H9 (cell line): ENCODE results near the gene GTPBP4. TPM values are rescaled to one million over a fixed set of nuclear protein-coding genes. Genes with fewer than 3 reads are reported as not detected.

Experiments used
- DNase-seq: peaks from one replicate; pipeline ENCODE4 v3.0.0-alpha.2; 2017
- H2AFZ ChIP-seq: one replicate; pipeline ENCODE4 v1.6.1; 2013; ENCODE audit warnings: mild to moderate bottlenecking, low read length, control low read depth, moderate library complexity
- H2AK5ac ChIP-seq: 2 replicates; pipeline ENCODE4 v1.6.1; 2013; ENCODE audit warnings: low read length, control low read depth, mixed read lengths; ENCODE audit not compliant: insufficient read length
- H2BK120ac ChIP-seq: one replicate; pipeline ENCODE4 v1.6.1; 2013; ENCODE audit warnings: low read depth, mild to moderate bottlenecking, low read length, control low read depth, inconsistent platforms; ENCODE audit not compliant: poor library complexity, severe bottlenecking
- H2BK12ac ChIP-seq: 2 replicates; pipeline ENCODE4 v1.6.1; 2013; ENCODE audit warnings: low read length, control low read depth, mixed read lengths, low read depth; ENCODE audit not compliant: insufficient read length
- H2BK15ac ChIP-seq: 2 replicates; pipeline ENCODE4 v1.6.1; 2013; ENCODE audit warnings: low read depth, low read length, control low read depth
- H2BK20ac ChIP-seq: one replicate; pipeline ENCODE4 v1.6.1; 2013; ENCODE audit warnings: low read depth, mild to moderate bottlenecking, low read length, control low read depth, inconsistent platforms; ENCODE audit not compliant: poor library complexity, severe bottlenecking
- H2BK5ac ChIP-seq: 2 replicates; pipeline ENCODE4 v1.6.1; 2013; ENCODE audit warnings: low read length, control low read depth, mixed read lengths; ENCODE audit not compliant: insufficient read length
- H3K14ac ChIP-seq: 2 replicates; pipeline ENCODE4 v1.6.1; 2013; ENCODE audit warnings: low read length, control low read depth; ENCODE audit not compliant: insufficient read depth
- H3K18ac ChIP-seq: 2 replicates; pipeline ENCODE4 v1.6.1; 2013; ENCODE audit warnings: low read depth, mild to moderate bottlenecking, mixed read lengths, low read length, control low read depth; ENCODE audit not compliant: insufficient read length
- H3K23ac ChIP-seq: 2 replicates; pipeline ENCODE4 v1.6.1; 2013; ENCODE audit warnings: low read length, control low read depth, mixed read lengths, low read depth; ENCODE audit not compliant: insufficient read length
- H3K23me2 ChIP-seq: 2 replicates; pipeline ENCODE4 v1.6.1; 2013; ENCODE audit warnings: low read depth, mild to moderate bottlenecking, mixed read lengths, low read length, control low read depth; ENCODE audit not compliant: insufficient read length, poor library complexity, severe bottlenecking
- H3K27ac ChIP-seq: 2 replicates; pipeline ENCODE4 v1.5.1; 2013; ENCODE audit warnings: low read length, control low read depth, mixed read lengths, low read depth; ENCODE audit not compliant: insufficient read length
- H3K27me3 ChIP-seq: 2 replicates; pipeline ENCODE4 v1.6.1; 2013; ENCODE audit warnings: low read length, control low read depth, inconsistent platforms; ENCODE audit not compliant: insufficient read depth
- H3K4ac ChIP-seq: 2 replicates; pipeline ENCODE4 v1.6.1; 2013; ENCODE audit warnings: low read depth, mild to moderate bottlenecking, control low read depth, inconsistent platforms, low read length, moderate library complexity
- H3K4me1 ChIP-seq: 2 replicates; pipeline ENCODE4 v1.6.1; 2013; ENCODE audit warnings: low read length, control low read depth, inconsistent platforms; ENCODE audit not compliant: insufficient read depth
- H3K4me2 ChIP-seq: 2 replicates; pipeline ENCODE4 v1.6.1; 2013; ENCODE audit warnings: low read length, control low read depth, mixed read lengths; ENCODE audit not compliant: insufficient read length, insufficient read depth
- H3K56ac ChIP-seq: 2 replicates; pipeline ENCODE4 v1.6.1; 2013; ENCODE audit warnings: low read depth, mild to moderate bottlenecking, mixed read lengths, low read length, control low read depth; ENCODE audit not compliant: insufficient read length
- H3K79me1 ChIP-seq: 2 replicates; pipeline ENCODE4 v1.6.1; 2013; ENCODE audit warnings: low read depth, mild to moderate bottlenecking, moderate library complexity, low read length, control low read depth, inconsistent platforms; ENCODE audit not compliant: insufficient read depth, poor library complexity, severe bottlenecking
- H3K79me2 ChIP-seq: 2 replicates; pipeline ENCODE4 v1.6.1; 2013; ENCODE audit warnings: low read length, control low read depth, inconsistent platforms; ENCODE audit not compliant: insufficient read depth
- H3K9ac ChIP-seq: 2 replicates; pipeline ENCODE4 v1.6.1; 2013; ENCODE audit warnings: low read length, control low read depth, mixed read lengths; ENCODE audit not compliant: insufficient read length; ENCODE audit errors: extremely low read depth
- H3K9me3 ChIP-seq: one replicate; pipeline ENCODE4 v1.6.1; 2013; ENCODE audit warnings: low read depth, low read length, inconsistent platforms; ENCODE audit not compliant: control insufficient read depth
- H3T11ph ChIP-seq: one replicate; pipeline ENCODE4 v1.6.1; 2013; ENCODE audit warnings: mild to moderate bottlenecking, low read length, control low read depth, inconsistent platforms
- H4K20me1 ChIP-seq: one replicate; pipeline ENCODE4 v1.6.1; 2013; ENCODE audit not compliant: control insufficient read depth, insufficient read length, insufficient read depth
- H4K5ac ChIP-seq: 2 replicates; pipeline ENCODE4 v1.6.1; 2013; ENCODE audit warnings: low read depth, mild to moderate bottlenecking, mixed read lengths, low read length, control low read depth; ENCODE audit not compliant: insufficient read length
- H4K8ac ChIP-seq: replicated peaks from 2 replicates; pipeline ENCODE4 v1.6.1; 2013; ENCODE audit warnings: low read length, control low read depth, mixed read lengths, low read depth; ENCODE audit not compliant: insufficient read length
- H4K91ac ChIP-seq: 2 replicates; pipeline ENCODE4 v1.6.1; 2013; ENCODE audit warnings: low read depth, mild to moderate bottlenecking, moderate library complexity, mixed read lengths, low read length, control low read depth; ENCODE audit not compliant: insufficient read length
- H3K27ac Mint-ChIP-seq, 3 experiments: 2 replicates in 2 of 3; 3 replicates in 1 of 3; pipeline ENCODE4 v1.8.0; 2020 to 2021; ENCODE audit warnings: mixed read lengths in 3 of 3, mild to moderate bottlenecking in 1 of 3, moderate library complexity in 1 of 3
- H3K27me3 Mint-ChIP-seq: 2 replicates; pipeline ENCODE4 v1.8.0; 2021; ENCODE audit warnings: low read depth, mild to moderate bottlenecking, moderate library complexity, mixed read lengths
- H3K36me3 Mint-ChIP-seq, 3 experiments: 2 replicates in 2 of 3; 3 replicates in 1 of 3; pipeline ENCODE4 v1.8.0; 2020 to 2021; ENCODE audit warnings: low read depth in 3 of 3, mixed read lengths in 3 of 3; ENCODE audit not compliant: insufficient read depth in 1 of 3
- H3K4me1 Mint-ChIP-seq, 2 experiments: 2 replicates each; pipeline ENCODE4 v1.8.0; 2020; ENCODE audit warnings: mixed read lengths in 2 of 2
- H3K4me3 Mint-ChIP-seq, 2 experiments: 2 replicates in 1 of 2; 3 replicates in 1 of 2; pipeline ENCODE4 v1.8.0; 2020 to 2021; ENCODE audit warnings: mild to moderate bottlenecking in 2 of 2, mixed read lengths in 2 of 2, moderate library complexity in 1 of 2
- H3K9me3 Mint-ChIP-seq, 2 experiments: 2 replicates in 1 of 2; 3 replicates in 1 of 2; pipeline ENCODE4 v1.8.0; 2020; ENCODE audit warnings: mild to moderate bottlenecking in 2 of 2, mixed read lengths in 2 of 2, moderate library complexity in 1 of 2
- CTCF ChIP-seq: fragments of 200-600 bp; sonication (generic); conservative IDR thresholded peaks from 3 replicates; pipeline ENCODE4 v1.8.0; 2021; ENCODE audit warnings: antibody characterized with exemption, mild to moderate bottlenecking
- WGBS: extraction: QIAGEN DNeasy Blood & Tissue Kit; methylation state at CpG from one replicate; pipeline ENCODE4 v1.1.7; 2013; ENCODE audit warnings: missing lambda C conversion rate, low lambda C conversion rate, mixed read lengths; ENCODE audit not compliant: insufficient read length; ENCODE audit errors: extremely low coverage; 5-methylcytosine and 5-hydroxymethylcytosine counted together
- total RNA-seq: library from RNA; stranded (reverse); gene quantifications from 2 replicates; pipeline ENCODE4 v1.2.1, GENCODE V29; 2021

Gene GTPBP4
- total RNA-seq, 1 experiment from 2014 or later, result 134 TPM

- no peak overlapping the region for H4K91ac ChIP-seq
- H3K9me3 ChIP-seq, result no peaks in the 10 kb centered on the region
- no peak for TF ChIP-seq CTCF
- H2BK5ac ChIP-seq, result no peak overlapping the region
- no peaks in the 10 kb centered on the region for H3K23me2 ChIP-seq
- no peaks in the 10 kb centered on the region for H3K4me1 ChIP-seq
- no peak overlapping the region for H2BK120ac ChIP-seq
- no peak overlapping the region for H2AK5ac ChIP-seq
- H3K4me3 Mint-ChIP-seq, result no peak overlapping the region; a peak in 1 of 5 replicates
- H3K27ac Mint-ChIP-seq, result peak overlapping the region in 2 of 3 experiments; percentile 29 to 59; a peak in 2 of 7 replicates
- no peak overlapping the region for H3K27ac ChIP-seq
- H3K14ac ChIP-seq, result no peak overlapping the region
- H3K23ac ChIP-seq, result no peak overlapping the region
- H4K5ac ChIP-seq, result no peak overlapping the region
- H2AFZ ChIP-seq, result no peak overlapping the region
- H3K56ac ChIP-seq, result no peak overlapping the region
- H3T11ph ChIP-seq, result no peak overlapping the region
- peaks cover 16% of the 10 kb centered on the region; the same call in 1 of the 2 replicates for H3K79me2 ChIP-seq
- peaks cover 20% of the 10 kb centered on the region for H3K79me1 ChIP-seq
- peaks cover 2% of the 10 kb centered on the region for H4K20me1 ChIP-seq
- H3K18ac ChIP-seq, result no peak overlapping the region
- H3K9ac ChIP-seq, result no peak overlapping the region
- H3K27me3 ChIP-seq, result no peaks in the 10 kb centered on the region
- H2BK12ac ChIP-seq, result no peak overlapping the region
- no peak for DNase-seq
- H2BK20ac ChIP-seq, result no peak overlapping the region
- no CpG with 5 or more reads among the region's 6 CpGs for WGBS
- peaks cover 1 to 5% of the 10 kb centered on the region in 2 experiments for H3K4me1 Mint-ChIP-seq
- no peak overlapping the region for H2BK15ac ChIP-seq
- H3K27me3 Mint-ChIP-seq, result no peaks in the 10 kb centered on the region
- H3K4me2 ChIP-seq, result no peak overlapping the region
- no peak overlapping the region for H4K8ac ChIP-seq
- peaks cover 75 to 91% (median 87%) of the 10 kb centered on the region in 3 experiments for H3K36me3 Mint-ChIP-seq
- no peak overlapping the region for H3K4ac ChIP-seq
- H3K9me3 Mint-ChIP-seq, result no peaks in the 10 kb centered on the region
Observed at GRCh38 chr10:994836-995558, 6.8 kb downstream of the GTPBP4 start.
